GM18505 (cell line): ENCODE data around the gene CSAD.

Experiments
- ATAC-seq: cut with Tn5 transposase; IDR thresholded peaks from one replicate; pipeline ENCODE4 v1.9.1; 2021; ENCODE audit not compliant: unreplicated experiment
- POLR2A ChIP-seq: IDR thresholded peaks from 4 replicates; pipeline ENCODE4 v1.6.1; 2011; ENCODE audit warnings: borderline replicate concordance; ENCODE audit not compliant: insufficient read depth, insufficient read length; ENCODE audit errors: extremely low read depth

The CSAD gene

GRCh38 chr12:53222806-53223261, 42.1 kb upstream of the CSAD start:
- ATAC-seq, result no peak
- TF ChIP-seq POLR2A, result no peak

GRCh38 chr12:53222170-53222721, 41.5 kb upstream of the CSAD start:
- no peak for ATAC-seq
- TF ChIP-seq POLR2A, result no peak

DNA sequence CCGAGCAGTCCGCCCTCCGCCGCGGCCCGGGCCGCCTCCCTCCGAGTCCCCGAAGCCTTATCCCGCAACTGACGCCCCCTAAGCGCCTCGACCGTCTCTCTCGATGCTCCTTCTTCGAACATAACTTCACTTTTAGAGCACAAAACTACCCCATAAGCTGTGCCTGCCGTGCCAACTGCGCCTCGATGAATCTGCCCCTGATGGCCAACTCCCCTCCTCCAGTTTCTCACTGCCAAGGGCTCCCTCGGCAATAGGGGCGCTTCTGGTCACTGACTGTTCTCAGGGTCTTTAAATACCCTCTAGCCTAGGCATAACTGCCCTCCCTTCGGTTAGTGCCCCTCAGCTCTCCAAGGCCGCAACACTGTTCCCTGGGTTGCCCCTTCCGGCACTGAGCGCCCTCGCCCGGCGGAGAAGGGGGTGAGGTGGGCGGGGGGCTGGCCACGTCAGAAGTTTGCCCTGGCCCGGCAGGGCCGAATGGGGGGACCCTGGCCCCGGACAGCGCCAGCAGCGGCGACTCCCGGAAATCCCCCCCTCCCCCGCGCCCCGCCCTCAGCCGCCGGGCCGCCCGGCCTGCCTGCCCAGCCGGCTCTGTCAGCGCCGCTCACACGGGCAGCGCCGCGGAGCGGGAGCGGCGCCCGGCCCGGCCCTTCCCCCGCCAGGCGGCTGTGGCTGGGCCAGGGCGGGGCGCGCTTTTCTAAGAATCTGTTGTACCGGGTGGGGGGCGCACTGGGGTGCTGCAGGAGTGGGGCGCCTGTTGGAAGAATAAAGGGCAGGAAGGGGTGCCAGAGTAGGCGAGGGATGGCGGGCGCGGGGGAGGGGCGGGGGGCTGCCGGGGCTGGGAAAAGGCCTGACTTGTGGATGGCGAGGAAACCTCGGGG, 40.7 kb upstream of the CSAD start:
- peak; percentile 24 for ATAC-seq
- TF ChIP-seq POLR2A, result peak; percentile 44

GRCh38 chr12:53220694-53221202, 40.0 kb upstream of the CSAD start:
- TF ChIP-seq POLR2A, result no peak
- peak; percentile 46 for ATAC-seq

- ATAC-seq, result peak; percentile 29
- TF ChIP-seq POLR2A, result peak; percentile 13
These were observed 39.4 kb upstream of the CSAD start for GRCh38 chr12:53219956-53220693.

DNA sequence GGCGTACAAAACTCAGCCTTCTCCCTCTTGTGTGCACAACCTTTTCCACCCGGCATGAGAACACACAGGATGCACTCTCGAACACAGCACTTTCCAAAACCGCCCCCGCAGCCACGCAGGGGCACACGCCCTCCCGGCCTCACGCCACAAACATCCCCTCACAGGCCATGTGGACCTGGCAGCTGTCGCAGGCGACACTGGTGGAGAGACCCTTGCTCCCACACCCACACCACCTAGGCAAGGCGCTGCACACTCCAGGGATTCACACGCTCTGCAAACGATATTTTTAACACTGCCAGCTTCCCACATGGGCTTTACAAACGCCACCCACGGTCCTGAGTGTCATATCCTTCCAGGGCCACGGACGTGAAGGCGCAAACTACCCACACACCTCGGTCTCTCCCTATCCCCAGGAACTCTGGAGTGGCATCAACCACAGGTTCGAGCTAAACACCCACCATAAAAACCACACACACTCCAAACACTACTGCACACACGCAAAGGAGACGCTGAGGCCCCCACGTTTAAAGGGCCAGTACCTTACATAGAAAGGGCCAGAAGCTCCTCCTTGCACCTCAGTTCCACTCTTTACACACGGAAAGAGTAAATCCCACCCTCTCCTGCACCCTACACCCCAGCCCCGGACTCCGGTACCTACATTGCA, 38.7 kb upstream of the CSAD start:
- no peak for TF ChIP-seq POLR2A
- no peak for ATAC-seq

DNA sequence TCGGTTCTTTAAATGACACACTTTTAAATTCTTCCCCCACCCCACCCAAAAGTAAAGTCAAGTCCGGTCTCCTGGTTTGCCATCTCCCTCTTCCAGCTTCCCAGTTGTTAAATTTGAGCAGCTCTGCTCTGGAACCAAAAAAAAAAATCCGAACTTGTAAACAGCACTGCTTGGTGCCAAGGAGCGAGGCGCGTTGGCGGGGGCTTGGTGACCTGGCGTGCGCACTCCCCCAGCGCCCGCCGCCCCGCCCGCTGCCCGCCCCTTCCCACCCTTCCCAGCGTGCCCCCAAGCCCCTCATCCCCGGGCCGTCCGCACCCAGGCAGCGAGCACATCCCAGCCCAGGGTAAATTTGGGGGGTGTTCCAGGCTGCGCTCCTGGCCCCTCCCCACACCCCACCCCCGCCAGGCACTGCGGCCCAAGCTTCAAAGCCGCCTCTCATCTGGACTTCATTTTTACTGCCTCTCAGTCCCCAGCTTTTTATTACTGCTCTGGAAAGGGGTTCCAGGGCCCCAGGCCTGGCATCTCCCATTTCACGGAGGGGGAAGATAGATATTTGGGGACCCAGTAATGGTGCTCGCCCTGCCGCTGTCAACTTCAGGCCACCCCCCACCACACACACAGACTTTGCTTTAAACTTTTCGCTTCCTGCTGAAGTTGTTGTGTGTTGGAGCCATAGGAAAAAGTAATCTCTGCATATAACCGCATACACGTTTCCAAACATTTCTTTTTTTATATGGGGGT, 38.0 kb upstream of the CSAD start:
- no peak for TF ChIP-seq POLR2A
- no peak for ATAC-seq

DNA sequence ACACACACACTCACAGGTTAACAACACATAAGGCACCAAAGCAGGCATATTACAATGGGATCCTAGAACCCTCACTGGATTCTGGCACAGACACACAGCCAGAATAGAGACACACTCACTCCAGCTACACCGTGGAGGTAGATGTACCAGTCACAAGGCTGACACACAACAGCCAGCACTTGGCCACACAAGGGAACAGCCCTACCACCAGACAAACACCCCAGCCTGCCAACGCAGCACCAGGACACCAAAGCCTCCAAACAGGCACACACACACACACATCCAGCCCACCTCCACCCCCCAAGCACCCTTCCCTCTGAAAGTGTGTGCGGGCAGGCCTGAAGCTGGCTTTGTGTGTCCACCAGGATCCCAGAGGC, 37.2 kb upstream of the CSAD start:
- TF ChIP-seq POLR2A, result no peak
- no peak for ATAC-seq

- no peak for TF ChIP-seq POLR2A
- ATAC-seq, result no peak
These were observed 36.6 kb upstream of the CSAD start for GRCh38 chr12:53217051-53217930.

GRCh38 chr12:53215497-53215896, 34.8 kb upstream of the CSAD start:
- no peak for TF ChIP-seq POLR2A
- ATAC-seq, result no peak

GRCh38 chr12:53214687-53215455, 34.1 kb upstream of the CSAD start:
- no peak for TF ChIP-seq POLR2A
- ATAC-seq, result no peak
